Measurements from ENCODE around the gene CSF2RB.

- TF ChIP-seq POLR2A (IDR thresholded peaks at IDR 0.05; ENCODE audit: low read depth, low read length): no peak
- TF ChIP-seq CTCF (IDR thresholded peaks at IDR 0.05; ENCODE audit: extremely low read depth in 1 of 2, insufficient read depth in 1 of 2, low read depth in 1 of 2, low read length in 2 of 2): no peak
- TF ChIP-seq MAX (IDR thresholded peaks at IDR 0.05; ENCODE audit: insufficient read depth, insufficient read length): no peak
- TF ChIP-seq POLR2AphosphoS5 (IDR thresholded peaks at IDR 0.05; ENCODE audit: insufficient read depth, low read depth, low read length): no peak
- TF ChIP-seq EZH2 (IDR thresholded peaks at IDR 0.05; ENCODE audit: borderline replicate concordance, low read depth, low read length, severe bottlenecking): no peak
- no peak for TF ChIP-seq FOS (IDR thresholded peaks at IDR 0.05; ENCODE audit: borderline replicate concordance, insufficient read depth, low read length)
- TF ChIP-seq MYC (IDR thresholded peaks at IDR 0.05; ENCODE audit: low read depth, low read length): no peak
- TF ChIP-seq JUN (IDR thresholded peaks at IDR 0.05; ENCODE audit: borderline replicate concordance, insufficient read depth, insufficient read length, low read depth): no peak
- TF ChIP-seq GATA2 (IDR thresholded peaks at IDR 0.05; ENCODE audit: insufficient read depth, insufficient read length, low read depth, low read length): no peak
Observed at GRCh38 chr22:36901411-36902142, 11.9 kb upstream of the CSF2RB start.
